Stimulated activated CD8-positive, alpha-beta memory T cell treated with anti-CD3 and anti-CD28 coated beads, Interleukin-7, amount 100 ng/mL, for 4 hours (primary cell): ENCODE results near the gene OLR1.
"Not testable (repeated sequence)": the region's sequence is repeated elsewhere in the genome, so short reads cannot be mapped to it uniquely, and the experiment has no call there.

Experiments used
- DNase-seq, 2 donors: peaks; one replicate each; pipeline ENCODE4 v3.0.0-alpha.2; 2020; ENCODE audit warnings: low read depth in 2 of 2

OLR1 gene

DNA sequence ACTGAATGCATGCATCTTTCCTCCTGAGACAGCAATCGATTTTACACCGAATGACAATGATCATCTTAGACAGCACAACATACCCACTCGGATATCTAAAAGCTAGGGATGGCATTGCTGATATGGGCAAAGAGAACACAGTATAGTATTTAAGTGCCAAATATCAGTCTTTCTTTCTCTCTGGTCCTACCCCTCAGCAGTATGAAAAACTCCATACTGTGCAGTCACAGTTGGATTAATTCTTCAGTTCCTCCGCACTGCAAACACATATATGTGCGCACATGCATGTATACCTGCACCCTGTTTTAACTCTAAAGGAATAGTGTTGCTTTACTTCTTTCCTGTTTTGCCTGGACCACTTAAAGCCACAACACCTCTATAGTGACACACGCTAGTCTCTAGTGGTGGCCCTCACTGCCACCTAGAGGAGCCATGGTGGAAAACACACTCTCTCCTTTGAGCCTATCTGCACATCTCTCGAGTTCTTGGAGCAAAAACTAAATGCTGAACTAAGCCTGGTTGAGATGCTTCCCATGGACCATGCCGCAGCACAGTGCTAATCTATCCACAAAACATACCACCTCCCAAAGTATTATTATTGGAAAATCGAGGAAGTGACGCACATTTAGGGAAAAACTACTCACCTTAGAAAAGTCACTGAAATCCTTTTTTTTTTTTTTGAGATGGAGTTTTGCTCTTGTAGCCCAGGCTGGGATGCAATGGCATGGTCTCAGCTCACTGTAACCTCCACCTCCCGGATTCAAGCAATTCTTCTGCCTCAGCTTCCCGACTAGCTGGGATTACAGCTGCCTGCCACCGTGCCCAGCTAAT, 18.8 kb upstream of the OLR1 start:
- DNase-seq: peak; percentile 15 to 24

- no peak for DNase-seq
Observed at GRCh38 chr12:10189653-10190052, 17.7 kb upstream of the OLR1 start.

GRCh38 chr12:10186958-10187357, 15.0 kb upstream of the OLR1 start:
- DNase-seq: not testable (repeated sequence)

- DNase-seq: no peak
Observed at GRCh38 chr12:10186299-10186698, 14.4 kb upstream of the OLR1 start.

GRCh38 chr12:10184261-10184843, 12.4 kb upstream of the OLR1 start:
- DNase-seq: no peak

GRCh38 chr12:10182354-10183049, 10.6 kb upstream of the OLR1 start:
- no peak for DNase-seq

- no peak for DNase-seq
Observed at GRCh38 chr12:10179776-10180181, 7.8 kb upstream of the OLR1 start.

GRCh38 chr12:10178821-10179220, 6.9 kb upstream of the OLR1 start, which contains the start of gene TMEM52B:
TSS of gene TMEM52B (plus strand) at chr12:10179032. CDS start at chr12:10179575, 543 bp downstream.
- no peak for DNase-seq

- DNase-seq: no peak
Observed at GRCh38 chr12:10175846-10176636, 4.1 kb upstream of the OLR1 start.

DNA sequence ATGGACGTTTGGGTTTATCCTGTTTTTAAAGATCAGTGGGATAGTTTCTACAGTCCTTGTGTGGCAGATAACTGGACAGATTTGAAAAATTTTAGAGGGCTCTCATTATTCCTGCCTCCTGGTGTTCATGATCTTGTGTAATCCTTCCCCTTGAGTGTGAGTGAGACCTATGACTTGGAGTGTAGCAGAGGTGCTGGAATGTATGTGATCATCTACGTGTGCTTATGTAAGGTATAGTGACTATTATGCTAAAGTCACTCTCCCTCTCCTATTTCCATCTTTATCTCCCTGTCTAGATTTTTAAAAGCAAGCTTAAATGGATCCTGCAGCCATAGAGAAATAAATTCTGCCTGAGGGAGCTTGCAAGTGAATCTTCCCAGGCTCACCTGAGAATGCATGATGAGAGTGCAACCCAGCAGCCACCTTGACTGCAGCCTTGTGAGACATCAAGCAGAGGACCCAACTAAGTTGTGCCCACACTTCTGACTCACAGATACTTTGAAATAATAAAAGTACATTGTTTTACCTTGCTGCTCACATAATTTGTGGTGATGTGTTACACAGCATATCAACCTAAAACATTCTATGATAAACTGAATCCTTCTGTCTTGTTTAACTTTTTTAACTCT, 3.2 kb upstream of the OLR1 start:
- DNase-seq: no peak

GRCh38 chr12:10170216-10170615, 1.7 kb downstream of the OLR1 start:
- DNase-seq: no peak

DNA sequence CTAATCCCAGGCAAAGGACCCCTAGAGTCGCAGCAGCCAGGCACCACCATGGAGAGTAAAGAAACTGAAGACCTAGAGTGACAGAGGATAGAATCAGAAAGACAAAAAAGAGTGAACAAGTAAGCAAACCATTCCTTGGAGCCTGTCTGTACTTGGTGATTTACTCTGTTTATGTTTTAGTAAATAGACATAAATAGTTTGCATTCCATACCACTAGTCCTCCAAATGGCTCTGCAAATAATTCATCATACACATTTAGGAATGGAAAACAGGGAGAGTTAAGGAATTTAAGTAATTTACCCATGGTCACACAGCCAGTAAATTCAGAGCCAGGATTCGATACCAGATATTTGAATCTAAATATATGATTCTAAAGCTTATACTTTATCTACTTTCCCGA, 2.8 kb downstream of the OLR1 start:
- DNase-seq: no peak

DNA sequence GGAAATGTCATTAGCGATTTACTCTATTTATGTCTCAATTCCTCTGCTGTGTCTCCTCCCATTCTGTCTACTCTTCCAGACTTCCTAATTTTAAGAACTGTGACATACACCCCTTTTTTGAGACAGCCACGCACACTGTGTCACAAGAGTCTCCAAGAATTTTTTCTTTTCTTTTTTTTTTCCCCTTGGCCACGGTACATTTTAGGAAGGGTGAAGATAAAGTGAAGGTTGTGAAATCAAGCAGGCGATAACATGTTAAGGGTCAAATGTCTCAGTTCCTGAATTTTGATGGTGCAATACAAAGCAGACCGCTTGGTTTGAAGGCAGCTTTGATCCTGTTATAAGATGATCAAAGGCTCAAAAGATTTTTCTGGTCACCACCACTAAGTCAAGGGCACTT, 4.3 kb downstream of the OLR1 start:
- no peak for DNase-seq

- no peak for DNase-seq
Observed at GRCh38 chr12:10165421-10165820, 6.5 kb downstream of the OLR1 start.

- no peak for DNase-seq
Observed at GRCh38 chr12:10163084-10163483, 8.8 kb downstream of the OLR1 start.

- no peak for DNase-seq
Observed at GRCh38 chr12:10160617-10161385, 11.1 kb downstream of the OLR1 start.

GRCh38 chr12:10159280-10159679, 12.7 kb downstream of the OLR1 start:
- DNase-seq: no peak

DNA sequence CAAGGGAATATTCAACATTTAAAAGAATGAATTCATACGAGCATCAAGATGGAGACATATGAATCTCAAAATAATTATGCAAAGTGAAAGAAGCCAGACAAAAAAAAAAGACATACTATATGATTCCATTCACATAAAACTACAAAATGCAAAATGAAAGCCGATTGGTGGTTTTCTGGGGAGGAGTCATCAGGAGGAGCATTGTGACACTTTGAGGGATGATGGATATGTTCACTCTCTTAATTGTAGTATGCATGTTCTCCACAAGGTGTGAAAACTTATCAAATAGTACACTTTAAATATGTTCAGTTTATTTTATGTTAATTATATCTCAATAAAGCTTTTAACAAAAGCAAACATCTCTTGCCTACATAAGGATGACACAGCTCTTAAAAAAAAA, 13.5 kb downstream of the OLR1 start:
- DNase-seq: no peak

DNA sequence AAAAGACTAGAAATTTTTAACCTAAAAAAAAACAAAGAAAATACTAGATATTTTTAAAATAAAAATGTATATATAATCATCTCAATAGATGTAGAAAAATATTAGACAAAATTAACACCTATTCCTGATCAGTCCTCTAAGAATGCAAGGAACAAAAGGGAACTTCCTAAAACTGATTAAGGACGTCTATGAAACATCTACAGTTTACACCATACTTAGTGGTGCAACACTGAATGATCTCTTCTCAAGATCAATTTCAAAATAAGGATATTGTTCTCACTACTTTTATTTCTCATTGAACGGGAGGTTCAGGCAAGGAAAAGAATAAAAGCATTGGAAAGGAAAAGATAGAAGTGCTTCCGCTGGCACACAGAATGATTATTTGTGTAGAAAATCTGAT, 16.0 kb downstream of the OLR1 start:
- DNase-seq: no peak

DNA sequence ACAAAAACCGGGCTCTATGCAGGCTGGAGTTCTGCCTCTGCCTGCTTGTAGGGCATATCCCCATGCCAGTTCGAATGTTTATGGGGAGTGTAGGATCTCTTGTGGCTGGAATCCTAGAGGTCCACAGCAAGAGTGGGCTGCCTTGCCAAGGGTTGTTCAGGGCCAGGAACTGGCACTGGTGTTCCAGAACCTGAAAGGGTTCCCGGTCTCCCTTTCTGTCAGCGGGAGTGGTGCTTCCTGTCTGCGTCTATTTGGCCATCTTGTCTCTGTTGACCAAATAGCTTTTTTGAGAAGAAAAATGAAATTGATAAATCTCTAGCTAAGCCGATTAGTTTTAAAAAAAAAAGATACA, 17.8 kb downstream of the OLR1 start:
- DNase-seq: no peak
